Neural crest cell (in vitro differentiated cells): Measurements from ENCODE around the gene PSTPIP2. TPM values are rescaled to one million over a fixed set of nuclear protein-coding genes. Genes with fewer than 3 reads are reported as not detected.

Experiments used
- DNase-seq: peaks from one replicate; pipeline ENCODE4 v3.0.0; 2021; ENCODE audit warnings: low read depth, mixed read lengths, low spot score
- H3K27ac Mint-ChIP-seq: one replicate; pipeline ENCODE4 v1.8.0; 2021; ENCODE audit warnings: mild to moderate bottlenecking, mixed read lengths; ENCODE audit not compliant: unreplicated experiment
- H3K27me3 Mint-ChIP-seq: 2 replicates; pipeline ENCODE4 v1.8.0; 2021; ENCODE audit warnings: low read depth, mild to moderate bottlenecking, mixed read lengths
- H3K36me3 Mint-ChIP-seq: 2 replicates; pipeline ENCODE4 v1.8.0; 2021; ENCODE audit warnings: low read depth, mild to moderate bottlenecking, mixed read lengths
- H3K4me1 Mint-ChIP-seq: 2 replicates; pipeline ENCODE4 v1.8.0; 2021; ENCODE audit warnings: mixed read lengths
- H3K4me3 Mint-ChIP-seq: one replicate; pipeline ENCODE4 v1.8.0; 2021; ENCODE audit warnings: mild to moderate bottlenecking, mixed read lengths
- H3K9me3 Mint-ChIP-seq: 2 replicates; pipeline ENCODE4 v1.8.0; 2021; ENCODE audit warnings: mixed read lengths
- CTCF ChIP-seq: fragments of 200-600 bp; sonication (generic); conservative IDR thresholded peaks from 2 replicates; pipeline ENCODE4 v1.5.0; 2021; ENCODE audit warnings: antibody characterized with exemption, mild to moderate bottlenecking
- total RNA-seq: library from RNA; stranded (reverse); gene quantifications from 2 replicates; pipeline ENCODE4 v1.2.1, GENCODE V29; 2021

Gene PSTPIP2
- total RNA-seq, 1 donor from 2014 or later: 7.0 TPM

- TF ChIP-seq CTCF: no peak
- no peak for DNase-seq
- no peaks in the 10 kb centered on the region for H3K9me3 Mint-ChIP-seq
- H3K4me3 Mint-ChIP-seq: no peak overlapping the region
- H3K4me1 Mint-ChIP-seq: no peaks in the 10 kb centered on the region
- H3K27ac Mint-ChIP-seq: no peak overlapping the region
- H3K36me3 Mint-ChIP-seq: peaks cover 13% of the 10 kb centered on the region
- H3K27me3 Mint-ChIP-seq: no peaks in the 10 kb centered on the region
Measured at GRCh38 chr18:45940724-45941123, 131.3 kb downstream of the PSTPIP2 start.

DNA sequence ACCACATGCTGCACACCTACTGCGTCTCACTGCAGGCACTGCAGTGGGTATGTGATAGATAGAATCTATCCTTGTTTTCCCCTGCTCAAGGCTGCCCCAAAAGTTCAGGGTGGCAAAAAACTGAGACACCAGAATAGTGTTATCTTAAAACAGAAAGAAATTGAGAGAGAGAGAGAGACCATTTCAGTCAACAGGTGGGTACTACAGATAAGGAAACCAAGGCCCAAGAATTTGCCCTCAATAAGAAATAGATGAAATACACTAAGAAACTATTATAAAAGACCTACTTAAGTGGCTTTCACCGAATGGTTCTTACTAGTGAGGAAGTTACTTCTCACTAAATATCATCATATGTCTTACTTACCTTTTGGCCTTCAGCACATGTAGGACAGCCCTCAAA lies 132.8 kb downstream of the PSTPIP2 start:
- DNase-seq: no peak
- Mint-ChIP-seq H3K9me3 (no peaks in the 10 kb centered on the region), H3K27me3 (no peaks in the 10 kb centered on the region), H3K27ac (no peak overlapping the region), H3K4me3 (no peak overlapping the region), H3K4me1 (no peaks in the 10 kb centered on the region), H3K36me3 (peaks cover 13% of the 10 kb centered on the region)
- no peak for TF ChIP-seq CTCF

GRCh38 chr18:45938488-45938935 lies 133.5 kb downstream of the PSTPIP2 start:
- Mint-ChIP-seq H3K4me1 (no peaks in the 10 kb centered on the region), H3K9me3 (no peaks in the 10 kb centered on the region), H3K36me3 (peaks cover 13% of the 10 kb centered on the region), H3K27me3 (no peaks in the 10 kb centered on the region), H3K27ac (no peak overlapping the region), H3K4me3 (no peak overlapping the region)
- no peak for DNase-seq
- TF ChIP-seq CTCF: no peak

DNA sequence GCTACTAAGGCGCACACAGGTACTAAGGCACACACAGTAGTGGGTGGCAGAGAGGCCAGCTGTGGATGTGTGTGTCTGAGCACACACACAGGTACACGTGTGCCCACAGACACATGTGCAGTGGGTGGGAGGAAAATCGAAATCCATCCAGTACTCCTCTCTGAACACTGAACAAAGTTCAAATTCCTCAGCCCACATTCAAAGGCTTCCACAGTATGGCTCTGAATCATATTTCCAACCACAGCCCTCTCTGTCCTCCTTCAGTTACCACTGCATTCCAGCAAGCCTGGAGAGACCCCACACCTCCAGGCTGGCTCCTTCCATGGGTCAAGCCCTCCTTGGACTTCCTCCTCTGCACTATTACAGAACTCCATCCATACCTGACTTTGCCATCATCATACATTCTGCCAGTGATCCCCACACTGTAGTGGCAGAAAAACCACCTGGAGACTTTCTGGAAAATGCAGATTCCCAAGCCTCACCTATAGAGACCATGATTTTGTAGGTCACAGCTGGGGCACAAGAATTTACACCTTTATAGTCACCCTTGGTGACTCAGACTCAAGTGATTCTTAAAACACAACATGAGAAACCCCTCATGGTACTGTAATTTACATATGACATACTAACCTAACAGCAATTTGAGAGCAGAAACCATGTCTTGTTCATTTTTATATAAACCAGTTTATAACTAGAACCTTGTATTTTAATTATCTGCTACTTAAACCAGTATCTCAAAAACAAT lies 136.3 kb downstream of the PSTPIP2 start:
- Mint-ChIP-seq H3K36me3 (peaks cover 13% of the 10 kb centered on the region), H3K9me3 (no peaks in the 10 kb centered on the region), H3K4me1 (no peaks in the 10 kb centered on the region), H3K27me3 (no peaks in the 10 kb centered on the region), H3K27ac (no peak overlapping the region), H3K4me3 (no peak overlapping the region)
- TF ChIP-seq CTCF: no peak
- no peak for DNase-seq

Other genes starting within 250 kb of the PSTPIP2 start
- gene SIGLEC15, start 246.6 kb downstream of the PSTPIP2 start, total RNA-seq: not detected in 2 replicates
- 15.4 and 20.5 TPM in 2 replicates for gene EPG5, start 104.9 kb downstream of the PSTPIP2 start, total RNA-seq
- 508 and 524 TPM in 2 replicates for gene ATP5F1A, start 26.0 kb upstream of the PSTPIP2 start, total RNA-seq
- gene HAUS1, start 32.1 kb upstream of the PSTPIP2 start, total RNA-seq: 94.9 and 103 TPM in 2 replicates